ENCODE data around the gene TUBA4B.

- TF ChIP-seq CTCF (IDR thresholded peaks at IDR 0.05) (no peak), POLR2A (IDR thresholded peaks at IDR 0.05) (no peak)
Measured at GRCh38 chr2:219216535-219216915, 36.5 kb upstream of the TUBA4B start.
